ENCODE results near the gene LMOD3. TPM values are rescaled to one million over a fixed set of nuclear protein-coding genes. Genes with fewer than 3 reads are reported as not detected.

The LMOD3 gene
- total and polyA plus RNA-seq, 9 of the 15 experiments (the other 6 are each of a cell fraction or from before 2014, with no cell fraction given): 0.03 TPM; not detected in 8

- TF ChIP-seq ELK1 (CRISPR knock-in tag; IDR thresholded peaks at IDR 0.05) (no peak), ZNF764 (CRISPR knock-in tag; IDR thresholded peaks at IDR 0.05; ENCODE audit: low read depth) (no peak), NONO (IDR thresholded peaks at IDR 0.05; ENCODE audit: low read depth in 2 of 2, low read length in 1 of 2) (no peak), RAD51 (IDR thresholded peaks at IDR 0.05; ENCODE audit: borderline replicate concordance, low read depth) (no peak), GATA2 (CRISPR knock-in tag; IDR thresholded peaks at IDR 0.05) (no peak), TOE1 (IDR thresholded peaks at IDR 0.05; ENCODE audit: borderline replicate concordance) (peak; percentile 60; the same call in 1 of the 2 replicates), TOE1 (CRISPR knock-in tag; IDR thresholded peaks at IDR 0.05; ENCODE audit: borderline replicate concordance, low read depth) (no peak), SNRNP70 (optimal IDR thresholded peaks at IDR 0.05; ENCODE audit: low read depth, low read length) (no peak), PHF20 (IDR thresholded peaks at IDR 0.05; ENCODE audit: partially characterized antibody) (no peak), KDM2B (CRISPR knock-in tag; IDR thresholded peaks at IDR 0.05) (no peak), HOXB6 (CRISPR knock-in tag; IDR thresholded peaks at IDR 0.05; ENCODE audit: borderline replicate concordance) (no peak), CHD2 (IDR thresholded peaks at IDR 0.05; ENCODE audit: low read depth, low read length) (no peak), TCF15 (CRISPR knock-in tag; IDR thresholded peaks at IDR 0.05) (no peak), ZBTB9 (CRISPR knock-in tag; IDR thresholded peaks at IDR 0.05) (no peak), ZNF354B (CRISPR knock-in tag; IDR thresholded peaks at IDR 0.05) (no peak), GMEB1 (CRISPR knock-in tag; IDR thresholded peaks at IDR 0.05) (no peak), ATF7 (IDR thresholded peaks at IDR 0.05) (0 out of 2 replicates have a peak, but pooled peaks have one; percentile 53), ATF6 (CRISPR knock-in tag; IDR thresholded peaks at IDR 0.05) (no peak)
- TF ChIP-seq, protein P1, sequence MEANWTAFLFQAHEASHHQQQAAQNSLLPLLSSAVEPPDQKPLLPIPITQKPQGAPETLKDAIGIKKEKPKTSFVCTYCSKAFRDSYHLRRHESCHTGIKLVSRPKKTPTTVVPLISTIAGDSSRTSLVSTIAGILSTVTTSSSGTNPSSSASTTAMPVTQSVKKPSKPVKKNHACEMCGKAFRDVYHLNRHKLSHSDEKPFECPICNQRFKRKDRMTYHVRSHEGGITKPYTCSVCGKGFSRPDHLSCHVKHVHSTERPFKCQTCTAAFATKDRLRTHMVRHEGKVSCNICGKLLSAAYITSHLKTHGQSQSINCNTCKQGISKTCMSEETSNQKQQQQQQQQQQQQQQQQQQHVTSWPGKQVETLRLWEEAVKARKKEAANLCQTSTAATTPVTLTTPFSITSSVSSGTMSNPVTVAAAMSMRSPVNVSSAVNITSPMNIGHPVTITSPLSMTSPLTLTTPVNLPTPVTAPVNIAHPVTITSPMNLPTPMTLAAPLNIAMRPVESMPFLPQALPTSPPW (CRISPR knock-in tag; IDR thresholded peaks at IDR 0.05): 0 out of 2 replicates have a peak, but pooled peaks have one; percentile 19
Observed at GRCh38 chr3:69084326-69085167, 37.8 kb downstream of the LMOD3 start, which contains the start of gene ARL6IP5 (continued).

All from K562 (cell line).